ENCODE results near the gene SCAMP1.
"Not testable (repeated sequence)": the region's sequence is repeated elsewhere in the genome, so short reads cannot be mapped to it uniquely, and the experiment has no call there.

Gene SCAMP1

GRCh38 chr5:78429332-78429980, 69.0 kb downstream of the SCAMP1 start:
- no peak for DNase-seq

- DNase-seq: no peak
These were observed 70.4 kb downstream of the SCAMP1 start for GRCh38 chr5:78430866-78431265.

DNA sequence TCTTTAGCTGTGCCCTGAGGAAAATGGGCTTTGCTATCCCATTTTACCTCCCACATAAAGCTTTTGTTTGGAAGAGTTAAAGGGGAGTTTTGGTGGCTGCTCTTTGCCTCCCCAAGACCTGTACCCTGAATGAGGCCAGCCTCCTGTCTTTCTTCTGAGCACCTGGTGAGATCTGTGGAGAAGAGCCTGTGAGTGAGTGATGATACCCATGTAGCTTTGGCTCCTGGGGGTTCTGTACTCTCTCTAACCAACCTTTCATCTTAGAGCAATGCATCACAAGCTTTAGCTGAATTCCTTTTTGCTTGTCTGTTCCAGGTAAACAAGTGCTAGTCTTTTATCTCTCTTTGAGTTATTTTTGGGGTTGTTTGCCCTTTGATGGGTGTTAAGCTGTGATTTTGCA, 73.6 kb downstream of the SCAMP1 start:
- DNase-seq: no peak

GRCh38 chr5:78447775-78448424, 87.5 kb downstream of the SCAMP1 start:
- peak; percentile 24 for DNase-seq

GRCh38 chr5:78449103-78449502, 88.7 kb downstream of the SCAMP1 start:
- DNase-seq: no peak

GRCh38 chr5:78457507-78457906, 97.1 kb downstream of the SCAMP1 start:
- not testable (repeated sequence) for DNase-seq

DNA sequence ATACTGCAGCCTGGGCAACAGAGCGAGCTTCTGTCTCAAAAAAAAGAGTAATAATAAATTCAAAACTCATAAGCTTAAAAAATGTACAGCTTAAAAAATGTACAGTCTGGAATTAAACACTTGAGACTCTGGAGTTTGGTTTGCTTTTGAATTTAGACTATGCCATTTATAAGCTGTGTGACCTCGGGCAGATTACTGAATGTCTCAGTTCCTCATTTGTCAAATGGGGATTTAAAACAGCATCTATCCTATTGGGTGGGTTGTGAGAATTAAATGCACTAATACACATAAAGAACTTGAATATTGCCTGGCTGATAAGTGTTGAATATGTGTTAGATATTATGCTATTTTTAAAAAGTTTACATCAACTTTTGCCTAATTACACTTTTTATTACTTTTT, 98.4 kb downstream of the SCAMP1 start:
- DNase-seq: no peak

DNA sequence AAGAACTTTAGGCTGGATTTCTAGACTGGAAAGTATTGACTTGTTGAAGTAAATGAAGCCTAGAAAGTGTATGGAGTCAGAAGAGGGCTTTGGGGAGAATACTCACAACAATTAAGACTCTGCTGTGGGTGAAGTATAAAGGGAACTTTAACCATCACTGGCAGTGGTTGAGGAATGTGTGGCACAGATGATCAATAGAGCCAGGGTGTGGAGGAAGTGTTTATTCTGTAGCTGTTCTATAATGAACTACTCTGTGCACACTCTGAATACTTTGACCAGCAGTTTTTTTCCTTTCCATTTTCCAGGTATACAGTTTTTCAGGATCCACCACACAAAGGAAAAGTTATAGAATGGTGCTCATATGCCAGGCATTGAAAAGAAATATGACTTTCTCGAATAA, 106.7 kb downstream of the SCAMP1 start:
- no peak for DNase-seq

GRCh38 chr5:78467752-78468357, 107.4 kb downstream of the SCAMP1 start:
- DNase-seq: peak; percentile 55

DNA sequence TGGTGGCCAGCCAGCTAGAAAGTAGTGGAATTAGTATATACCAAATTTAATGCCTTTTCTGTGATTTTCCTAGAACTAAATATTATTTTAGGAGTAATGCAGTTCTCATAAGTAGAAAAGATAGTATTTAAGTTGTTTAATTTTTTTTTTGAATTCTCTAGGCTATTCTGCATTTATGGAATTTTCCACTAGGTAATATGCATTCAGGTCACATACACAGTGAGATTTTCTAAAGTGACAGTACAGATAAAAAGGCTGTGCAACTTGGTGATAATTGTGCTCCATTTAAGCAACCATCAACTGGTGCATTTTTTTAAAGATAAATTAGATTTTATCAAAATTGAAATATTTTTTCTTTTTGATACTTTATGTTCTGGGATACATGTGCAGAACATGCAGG, 111.5 kb downstream of the SCAMP1 start:
- DNase-seq: no peak

DNA sequence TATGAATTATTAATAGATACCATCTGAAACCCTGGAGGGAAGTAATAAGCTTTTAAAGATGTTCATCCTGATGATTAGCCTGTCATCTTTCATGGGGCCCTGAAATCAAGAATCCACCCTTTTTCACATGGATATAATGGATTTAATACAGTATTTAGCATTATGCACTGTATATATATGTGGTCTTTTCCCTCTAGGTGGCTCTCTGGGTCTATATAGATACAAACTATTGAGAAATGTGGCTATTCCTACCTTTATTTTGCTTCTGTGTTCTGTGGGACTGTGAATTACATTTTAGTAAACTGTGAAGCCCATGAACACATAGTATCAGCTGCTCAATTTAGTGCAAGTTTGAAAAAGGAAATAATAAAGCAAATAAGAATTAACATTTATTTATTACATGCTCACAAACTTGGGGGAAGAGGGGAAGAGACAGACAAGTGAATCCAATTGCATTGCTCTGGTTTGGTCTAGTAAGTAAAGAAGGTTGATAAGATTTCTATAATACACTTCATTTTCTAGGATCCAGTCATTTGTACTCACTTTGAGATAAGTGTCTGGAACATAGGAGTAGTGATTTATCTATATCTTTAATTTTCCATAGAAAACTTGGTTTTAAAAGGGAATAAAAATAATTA, 112.2 kb downstream of the SCAMP1 start:
- peak; percentile 77 for DNase-seq

DNA sequence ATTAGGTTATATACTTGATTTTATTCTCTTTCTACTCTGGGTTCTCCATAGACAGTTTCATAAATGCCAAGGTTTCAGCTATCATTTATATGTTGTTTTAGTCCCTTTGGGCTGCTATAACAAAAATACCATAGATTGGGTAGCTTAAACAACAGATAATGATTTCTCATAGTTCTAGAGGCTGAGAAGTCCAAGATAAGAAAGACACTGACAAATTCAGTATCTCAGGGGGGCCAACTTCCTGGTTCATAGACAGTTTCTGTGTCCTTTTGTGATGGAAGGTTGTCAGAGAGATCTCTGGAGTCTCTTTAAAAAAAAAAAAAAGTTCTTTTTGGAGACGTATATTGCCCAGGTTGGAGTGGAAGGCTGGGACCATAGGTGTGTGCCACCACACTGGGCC, 113.3 kb downstream of the SCAMP1 start:
- DNase-seq: peak; percentile 27

- no peak for DNase-seq
These were observed 115.0 kb downstream of the SCAMP1 start for GRCh38 chr5:78475370-78475769.

- DNase-seq: no peak
These were observed 116.4 kb downstream of the SCAMP1 start for GRCh38 chr5:78476795-78477194.

DNA sequence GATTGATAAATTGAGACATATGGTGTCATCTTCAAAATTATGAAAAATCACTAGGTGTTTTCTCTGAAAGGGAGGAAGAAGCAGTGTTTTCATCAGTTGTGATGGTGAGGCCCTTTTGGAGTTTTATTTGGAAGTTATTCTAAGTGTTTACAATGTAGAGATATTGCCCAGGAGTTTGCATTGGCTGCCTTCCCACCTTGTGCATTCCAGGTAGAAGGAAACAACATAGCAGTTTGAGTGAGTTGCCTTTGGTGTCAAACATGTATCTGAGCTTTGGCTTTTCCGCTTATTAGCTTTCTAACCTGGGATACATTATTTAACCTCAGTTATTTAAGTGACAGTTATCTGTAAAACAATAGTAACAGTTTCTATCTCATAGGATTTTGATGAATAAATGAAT, 122.5 kb downstream of the SCAMP1 start:
- DNase-seq: no peak

GRCh38 chr5:78483809-78484521, 123.5 kb downstream of the SCAMP1 start:
- peak; percentile 97 for DNase-seq

DNA sequence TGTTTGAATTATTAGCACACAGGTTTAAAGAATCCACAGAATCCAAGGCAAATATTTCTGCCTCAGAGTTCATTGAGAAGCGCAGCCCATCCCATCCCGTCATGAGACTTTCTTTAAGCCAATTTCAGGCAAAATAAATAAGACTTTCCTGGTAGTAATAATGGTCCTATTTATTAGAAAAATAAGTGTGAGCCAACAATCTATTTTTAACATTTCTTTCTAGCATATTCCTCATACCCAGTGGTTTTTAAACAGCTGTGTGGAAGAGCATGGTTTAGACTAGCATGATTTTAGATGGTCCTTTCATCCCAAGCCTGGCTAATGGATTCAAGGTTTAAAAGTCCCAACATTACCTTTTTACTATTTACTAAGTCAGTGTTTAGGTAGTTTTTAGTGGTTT, 125.8 kb downstream of the SCAMP1 start:
- no peak for DNase-seq

DNA sequence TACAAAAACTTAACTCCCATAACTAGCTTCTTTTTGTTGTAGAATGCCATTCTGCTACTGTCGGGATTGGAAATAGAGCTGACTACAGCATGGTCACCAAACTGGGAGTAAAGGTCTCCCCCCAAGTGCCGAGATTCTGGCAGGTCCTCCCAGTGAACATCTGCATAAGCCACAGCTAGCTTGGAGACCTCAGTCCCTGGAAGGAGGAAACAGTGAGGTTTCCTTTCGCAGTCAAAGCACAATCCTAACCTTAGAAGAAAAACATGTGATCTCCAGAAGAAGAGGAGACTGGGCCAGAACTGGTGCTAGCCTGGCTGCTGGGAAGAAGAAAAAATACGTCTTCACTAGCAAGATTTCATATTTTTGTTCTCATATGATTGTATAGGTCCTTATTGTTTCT, 127.4 kb downstream of the SCAMP1 start:
- DNase-seq: no peak

DNA sequence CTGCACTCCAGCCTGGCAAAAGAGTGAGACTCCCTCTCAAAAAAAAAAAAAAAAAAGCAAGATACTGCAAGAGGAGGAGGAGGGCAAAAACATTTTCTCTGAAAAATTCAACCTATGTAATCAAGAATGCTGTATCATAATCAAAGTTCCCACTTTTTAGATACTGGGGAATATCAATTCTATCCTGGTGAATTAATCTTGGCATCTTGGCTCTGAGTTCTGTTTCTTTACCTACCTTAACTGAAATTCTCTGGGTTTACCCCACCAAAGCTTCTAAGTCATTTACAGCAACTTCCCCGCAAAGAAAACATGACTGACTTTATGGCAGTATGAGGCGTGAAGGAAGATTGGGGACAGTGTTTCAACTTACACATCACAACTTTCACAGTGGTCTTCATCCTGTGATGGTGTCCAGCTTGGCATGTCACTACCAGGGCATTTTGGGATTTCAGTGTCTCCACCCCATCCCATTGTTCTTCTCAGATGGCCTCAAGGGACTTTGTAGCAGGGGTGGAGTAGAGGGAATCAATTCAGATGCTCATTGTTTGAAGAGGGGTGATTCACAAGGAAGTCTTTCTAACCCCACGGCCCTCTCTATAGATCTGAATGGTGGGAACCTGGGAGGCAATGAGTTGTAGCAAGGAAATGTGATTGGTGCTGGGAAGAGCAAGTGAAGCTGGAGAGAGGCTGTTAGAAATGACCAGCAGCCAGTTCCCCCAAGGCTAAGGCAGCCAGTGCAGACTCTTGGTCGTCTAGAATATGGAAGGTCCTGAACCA, 130.5 kb downstream of the SCAMP1 start:
- no peak for DNase-seq

DNA sequence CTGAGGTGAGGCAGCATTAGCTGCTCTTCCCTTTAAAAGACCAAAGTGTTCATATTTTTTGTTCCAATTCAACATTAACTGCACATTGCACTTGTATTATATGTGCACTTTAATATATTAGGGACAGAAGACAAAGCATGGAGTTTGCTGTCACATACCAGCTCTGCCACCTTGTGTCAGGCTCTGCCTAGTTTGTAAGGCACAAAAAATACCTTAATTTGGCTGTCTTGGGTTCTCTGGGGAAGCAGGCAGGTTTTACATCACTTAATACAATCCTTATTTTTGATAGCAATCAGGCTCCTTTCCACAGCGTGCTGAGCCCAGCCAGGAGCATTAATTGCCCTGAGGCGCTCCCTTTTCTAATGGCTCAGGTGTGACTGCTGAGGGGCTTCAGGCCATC, 131.8 kb downstream of the SCAMP1 start:
- DNase-seq: no peak

DNA sequence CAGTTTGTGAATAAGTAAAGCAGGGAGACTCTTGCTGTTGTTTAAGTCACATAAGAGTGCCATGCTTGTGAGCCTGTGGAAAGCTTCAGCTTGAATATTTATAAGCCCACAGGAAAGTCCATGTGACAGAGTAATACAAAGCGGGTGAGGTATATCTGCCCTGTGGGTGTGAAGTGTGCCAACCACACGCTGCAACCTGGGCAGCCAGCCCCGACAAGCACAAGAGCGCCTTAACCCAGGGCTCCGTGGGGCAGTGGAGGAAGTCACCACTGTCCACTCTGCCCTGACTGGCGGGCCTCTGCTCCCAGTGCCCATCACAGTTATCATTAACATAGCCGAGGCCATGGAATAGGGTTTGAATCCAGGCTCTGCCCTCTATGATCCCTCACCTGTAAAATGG, 132.2 kb downstream of the SCAMP1 start:
- DNase-seq: no peak

DNA sequence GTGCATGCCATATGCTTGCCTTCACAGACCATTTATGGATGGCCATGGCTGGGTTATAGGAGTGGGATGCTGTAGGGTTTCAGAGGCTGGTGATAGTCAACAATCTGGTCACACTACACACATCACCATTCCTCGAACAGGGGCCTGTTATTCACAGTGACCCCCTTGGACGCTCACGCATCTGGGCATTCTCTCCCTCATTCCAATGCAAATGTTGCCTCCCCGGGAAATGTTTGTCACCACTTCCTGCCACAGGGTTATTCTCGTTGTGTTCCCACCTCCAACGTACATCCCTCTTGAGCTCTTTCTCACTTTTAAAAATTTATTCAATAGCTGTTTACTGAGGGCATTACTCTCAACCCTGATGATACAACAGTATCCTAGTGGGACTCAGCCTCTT, 135.4 kb downstream of the SCAMP1 start:
- DNase-seq: no peak

DNA sequence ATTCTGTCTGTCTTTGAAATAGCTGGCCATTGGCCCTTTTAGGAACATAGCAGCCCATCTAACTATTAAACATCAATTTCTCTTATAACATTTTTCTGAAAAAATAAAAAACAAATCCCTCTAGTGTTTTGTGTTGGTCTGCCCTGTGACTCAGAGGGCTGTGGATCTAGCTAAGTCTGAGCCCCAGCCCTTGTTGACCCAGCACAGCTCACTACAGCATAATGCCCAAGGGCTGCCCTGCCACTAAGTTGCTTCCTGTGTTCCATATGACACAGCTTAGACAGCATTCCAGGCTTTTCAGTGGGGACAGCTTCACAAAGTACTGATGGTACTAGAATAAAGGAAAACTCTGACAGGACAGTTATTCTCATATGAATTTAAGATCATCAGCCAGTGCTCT, 136.0 kb downstream of the SCAMP1 start:
- DNase-seq: no peak

Measured in OCI-M1 (cell line).